22Rv1 (cell line): ENCODE results near the gene SURF2.

Experiments
- CTCF ChIP-seq: fragments of 450-650 bp; IDR thresholded peaks from 2 replicates; pipeline ENCODE4 v1.5.1; 2017; ENCODE audit warnings: mild to moderate bottlenecking
- ZFX ChIP-seq: fragments of 450-650 bp; IDR thresholded peaks from 2 replicates; pipeline ENCODE4 v1.6.1; 2017; ENCODE audit warnings: antibody characterized with exemption, borderline replicate concordance

DNA sequence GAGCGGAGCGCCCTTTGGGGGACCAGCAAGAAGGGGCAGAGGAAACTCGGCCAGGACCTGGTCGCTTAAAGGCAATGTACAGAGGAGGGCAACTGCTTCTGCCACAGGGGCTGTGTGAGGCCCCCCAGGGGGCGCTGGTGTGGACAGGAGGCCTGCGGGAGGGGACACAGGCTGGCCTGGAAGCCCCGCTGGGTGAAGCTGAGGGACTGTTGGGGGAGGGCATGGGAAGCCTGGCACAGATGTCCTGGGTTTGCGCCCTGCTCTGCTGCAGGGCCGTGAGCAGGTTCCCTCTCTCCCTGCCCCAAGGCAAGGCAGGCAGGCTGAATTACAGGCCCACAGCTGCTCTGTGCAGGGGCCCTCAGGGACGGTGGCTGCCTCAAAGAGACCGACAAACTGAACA is 13.8 kb upstream of the SURF2 start:
- TF ChIP-seq CTCF (no peak), ZFX (no peak)
